IMR-90 (cell line): Measurements from ENCODE around the gene IFIT1B. TPM values are rescaled to one million over a fixed set of nuclear protein-coding genes. Genes with fewer than 3 reads are reported as not detected.
A peak's percentile ranks its signal among the peaks of the same experiment; 100 is the strongest.

Experiments used
- ATAC-seq: fragments of 200-7000 bp; cut with Tn5 transposase; 2 replicates; pipeline ENCODE4 v1.9.1; 2020; ENCODE audit warnings: low read depth, mild to moderate bottlenecking, moderate library complexity
- BruUV-seq: library from RNA; stranded (reverse); fragments of 400-500 nt; replicated peaks from 2 replicates; lab custom pipeline; 2021; lab: Mats Ljungman, UMichigan
- CTCF ChIA-PET: fragments of 300-600 bp; formaldehyde crosslinking; extraction: SDS; loops from one replicate; lab custom pipeline; 2021; ENCODE audit warnings: antibody characterized with exemption; lab: Yijun Ruan, JAX
- POLR2A ChIA-PET: fragments of 300-600 bp; sonication (Branson Sonifier 250); formaldehyde crosslinking; loops from one replicate; lab custom pipeline; 2022; ENCODE audit warnings: antibody characterized with exemption; ENCODE audit not compliant: unreplicated experiment; lab: Charles Lee
- DNase-seq: peaks from one replicate; pipeline ENCODE4 v3.0.0; 2013
- H2AFZ ChIP-seq: replicated peaks from 2 replicates; pipeline ENCODE3; 2013; ENCODE audit warnings: low read length, mild to moderate bottlenecking; ENCODE audit not compliant: poor library complexity
- H2AK5ac ChIP-seq: 2 replicates; pipeline ENCODE4 v1.6.1; 2013; ENCODE audit warnings: low read depth, low read length, inconsistent platforms
- H2AK9ac ChIP-seq: replicated peaks from 2 replicates; pipeline ENCODE3; 2013; ENCODE audit warnings: mild to moderate bottlenecking, low read depth, low read length, moderate library complexity; ENCODE audit not compliant: poor library complexity
- H2BK120ac ChIP-seq: 2 replicates; pipeline ENCODE4 v1.6.1; 2013; ENCODE audit warnings: low read depth, low read length, inconsistent platforms
- H2BK15ac ChIP-seq: 3 replicates; pipeline ENCODE4 v1.6.1; 2013; ENCODE audit warnings: low read depth, low read length, inconsistent platforms
- H2BK20ac ChIP-seq: 2 replicates; pipeline ENCODE4 v1.6.1; 2013; ENCODE audit warnings: low read depth, mild to moderate bottlenecking, inconsistent platforms, low read length, moderate library complexity
- H2BK5ac ChIP-seq: 2 replicates; pipeline ENCODE4 v1.6.1; 2013; ENCODE audit warnings: mild to moderate bottlenecking, low read depth, low read length, inconsistent platforms; ENCODE audit not compliant: poor library complexity, severe bottlenecking
- H3K14ac ChIP-seq: replicated peaks from 2 replicates; pipeline ENCODE4 v1.6.1; 2013; ENCODE audit warnings: low read depth, low read length, inconsistent platforms
- H3K18ac ChIP-seq: 2 replicates; pipeline ENCODE4 v1.6.1; 2013; ENCODE audit warnings: low read depth, low read length, control low read depth
- H3K23ac ChIP-seq: 2 replicates; pipeline ENCODE4 v1.6.1; 2013; ENCODE audit warnings: low read depth, low read length, inconsistent platforms
- H3K27ac ChIP-seq: 2 replicates; pipeline ENCODE4 v1.5.1; 2013; ENCODE audit warnings: mild to moderate bottlenecking, control low read depth, low read length; ENCODE audit not compliant: insufficient read depth
- H3K27me3 ChIP-seq: 2 replicates; pipeline ENCODE4 v1.6.1; 2013; ENCODE audit warnings: low read length; ENCODE audit not compliant: control insufficient read depth, insufficient read depth
- H3K36me3 ChIP-seq: 2 replicates; pipeline ENCODE4 v1.6.1; 2013; ENCODE audit warnings: low read length, mixed read lengths; ENCODE audit not compliant: control insufficient read depth, insufficient read depth
- H3K4ac ChIP-seq: 2 replicates; pipeline ENCODE4 v1.6.1; 2013; ENCODE audit warnings: low read depth, low read length, inconsistent platforms
- H3K4me1 ChIP-seq: 2 replicates; pipeline ENCODE4 v1.6.1; 2013; ENCODE audit warnings: low read length, mixed read lengths; ENCODE audit not compliant: control insufficient read depth, insufficient read depth
- H3K4me2 ChIP-seq: 2 replicates; pipeline ENCODE4 v1.6.1; 2013; ENCODE audit warnings: low read depth, mild to moderate bottlenecking, control low read depth, low read length, moderate library complexity
- H3K4me3 ChIP-seq: 2 replicates; pipeline ENCODE4 v1.5.1; 2013; ENCODE audit warnings: low read depth, mild to moderate bottlenecking, control low read depth, low read length, moderate library complexity; ENCODE audit not compliant: insufficient read depth
- H3K56ac ChIP-seq: 2 replicates; pipeline ENCODE4 v1.6.1; 2013; ENCODE audit warnings: low read length, inconsistent platforms; ENCODE audit not compliant: insufficient read depth; ENCODE audit errors: extremely low read depth
- H3K79me1 ChIP-seq, 2 experiments: 2 replicates each; pipeline ENCODE4 v1.6.1; 2013; ENCODE audit warnings: low read length in 2 of 2, inconsistent platforms in 1 of 2, low read depth in 1 of 2
- H3K9ac ChIP-seq: 2 replicates; pipeline ENCODE4 v1.6.1; 2013; ENCODE audit warnings: low read depth, low read length, control low read depth
- H3K9me1 ChIP-seq: 2 replicates; pipeline ENCODE4 v1.6.1; 2013; ENCODE audit warnings: low read length, inconsistent platforms; ENCODE audit not compliant: insufficient read depth
- H3K9me3 ChIP-seq: 2 replicates; pipeline ENCODE4 v1.6.1; 2013; ENCODE audit warnings: low read length; ENCODE audit not compliant: control insufficient read depth, insufficient read depth
- H4K20me1 ChIP-seq: 2 replicates; pipeline ENCODE4 v1.6.1; 2013; ENCODE audit warnings: low read length, inconsistent platforms; ENCODE audit not compliant: insufficient read depth
- H4K5ac ChIP-seq: 2 replicates; pipeline ENCODE4 v1.6.1; 2013; ENCODE audit warnings: mild to moderate bottlenecking, low read depth, low read length, control low read depth
- H4K8ac ChIP-seq, 2 experiments: 2 replicates each; pipeline ENCODE4 v1.6.1; 2013; ENCODE audit warnings: low read depth in 2 of 2, low read length in 2 of 2, control low read depth in 1 of 2, inconsistent platforms in 1 of 2
- H4K91ac ChIP-seq: 2 replicates; pipeline ENCODE4 v1.6.1; 2013; ENCODE audit warnings: low read depth, low read length, inconsistent platforms; ENCODE audit not compliant: insufficient read depth
- BHLHE40 ChIP-seq: fragments of 150-350 bp; IDR thresholded peaks from 2 replicates; pipeline ENCODE4 v1.6.1; 2016; ENCODE audit warnings: mild to moderate bottlenecking, low read depth, low read length
- CEBPB ChIP-seq: IDR thresholded peaks from 2 replicates; pipeline ENCODE4 v1.6.1; 2012; ENCODE audit warnings: low read depth, low read length, improper control_type of control experiment
- CHD1 ChIP-seq: IDR thresholded peaks from 2 replicates; pipeline ENCODE4 v1.6.1; 2012; ENCODE audit warnings: low read depth, low read length, improper control_type of control experiment
- CTCF ChIP-seq: conservative IDR thresholded peaks from 2 replicates; pipeline ENCODE4 v1.5.1; 2012; ENCODE audit warnings: mild to moderate bottlenecking, low read depth, low read length, improper control_type of control experiment
- ELK1 ChIP-seq: fragments of 150-350 bp; IDR thresholded peaks from 2 replicates; pipeline ENCODE4 v1.6.1; 2016; ENCODE audit warnings: low read depth, mild to moderate bottlenecking, low read length, moderate library complexity, borderline replicate concordance
- FOS ChIP-seq: fragments of 150-350 bp; IDR thresholded peaks from 2 replicates; pipeline ENCODE4 v1.6.1; 2016; ENCODE audit warnings: low read depth, low read length
- MAFK ChIP-seq: IDR thresholded peaks from 2 replicates; pipeline ENCODE4 v1.6.1; 2012; ENCODE audit warnings: low read depth, low read length, improper control_type of control experiment
- MAZ ChIP-seq: IDR thresholded peaks from 2 replicates; pipeline ENCODE4 v1.6.1; 2012; ENCODE audit warnings: low read depth, mild to moderate bottlenecking, low read length, improper control_type of control experiment, moderate library complexity, borderline replicate concordance
- MXI1 ChIP-seq: IDR thresholded peaks from 2 replicates; pipeline ENCODE4 v1.6.1; 2012; ENCODE audit warnings: low read depth, mild to moderate bottlenecking, low read length, moderate library complexity, borderline replicate concordance
- POLR2A ChIP-seq: IDR thresholded peaks from 2 replicates; pipeline ENCODE4 v1.6.1; 2012; ENCODE audit warnings: mild to moderate bottlenecking, low read depth, low read length
- RAD21 ChIP-seq: IDR thresholded peaks from 2 replicates; pipeline ENCODE4 v1.6.1; 2012; ENCODE audit warnings: low read length, improper control_type of control experiment
- RCOR1 ChIP-seq: IDR thresholded peaks from 2 replicates; pipeline ENCODE4 v1.6.1; 2012; ENCODE audit warnings: mild to moderate bottlenecking, low read length, improper control_type of control experiment; ENCODE audit not compliant: insufficient replicate concordance
- RFX5 ChIP-seq: IDR thresholded peaks from 2 replicates; pipeline ENCODE4 v1.8.0; 2012; ENCODE audit warnings: low read depth, mild to moderate bottlenecking, low read length, moderate library complexity
- SMC3 ChIP-seq: fragments of 150-350 bp; IDR thresholded peaks from 2 replicates; pipeline ENCODE4 v1.6.1; 2016; ENCODE audit warnings: low read depth, mild to moderate bottlenecking, antibody characterized with exemption, low read length, moderate library complexity
- USF2 ChIP-seq: fragments of 150-350 bp; IDR thresholded peaks from 2 replicates; pipeline ENCODE4 v1.6.1; 2017; ENCODE audit warnings: mild to moderate bottlenecking, antibody characterized with exemption, low read length, low read depth
- WGBS, 2 experiments: methylation state at CpG; one replicate each; pipeline versions ENCODE4 v1.1.5 to v1.1.7; 2013; ENCODE audit warnings: missing lambda C conversion rate in 2 of 2; ENCODE audit not compliant: insufficient read length in 1 of 2; ENCODE audit errors: extremely low coverage in 2 of 2; 5-methylcytosine and 5-hydroxymethylcytosine counted together
- dilution Hi-C: fragments of 300-500 bp; cut with HindIII; formaldehyde crosslinking; loops from one replicate; pipeline ENCODE4 v1.14.3; 2018; ENCODE audit warnings: low sequenced_read_pairs; ENCODE audit not compliant: unreplicated experiment
- in situ Hi-C: fragments of 300-500 bp; cut with MboI; formaldehyde crosslinking; loops from 3 replicates; pipeline ENCODE4 v1.14.3; 2019; ENCODE audit warnings: low sequenced_read_pairs, inconsistent platforms, mixed read lengths
- intact Hi-C: fragments of 100-400 bp; cut with micrococcal nuclease; formaldehyde crosslinking; loops from 2 replicates; pipeline ENCODE4 v1.10.0; 2022
- polyA plus RNA-seq, 3 experiments: library from polyadenylated mRNA; depleted of rRNA; stranded (reverse); fragments of >200 nt; gene quantifications; 2 replicates each; pipeline ENCODE4 v1.2.3, GENCODE V29; 2012; ENCODE audit warnings: low replicate concordance in 1 of 3
- total RNA-seq: library from RNA; depleted of rRNA; stranded (reverse); fragments of >200 nt; gene quantifications from 2 replicates; pipeline ENCODE4 v1.2.3, GENCODE V29; 2012

The IFIT1B gene
- total and polyA plus RNA-seq, 2 of the 4 experiments (the other 2 are of a cell fraction): not detected

GRCh38 chr10:89382757-89383156 lies 4.9 kb downstream of the IFIT1B start:
- Histone ChIP-seq H2BK120ac (no peak overlapping the region), H2AK9ac (no peak overlapping the region), H2AK5ac (no peak overlapping the region), H4K20me1 (no peaks in the 10 kb centered on the region), H3K18ac (no peak overlapping the region), H3K36me3 (no peaks in the 10 kb centered on the region), H3K9me1 (no peaks in the 10 kb centered on the region), H3K4me2 (no peak overlapping the region), H4K91ac (no peak overlapping the region), H3K27ac (no peak overlapping the region), H4K5ac (no peak overlapping the region), H3K4ac (no peak overlapping the region), H4K8ac (no peak overlapping the region), H2AFZ (no peak overlapping the region), H3K27me3 (no peaks in the 10 kb centered on the region; the same call in 1 of the 2 replicates), H2BK20ac (no peak overlapping the region), H2BK5ac (no peak overlapping the region), H3K4me3 (no peak overlapping the region), H3K9me3 (no peaks in the 10 kb centered on the region), H3K79me1 (no peaks in the 10 kb centered on the region), H3K9ac (no peak overlapping the region), H3K23ac (no peak overlapping the region), H3K14ac (no peak overlapping the region), H2BK15ac (no peak overlapping the region), H3K56ac (no peak overlapping the region), H3K4me1 (no peaks in the 10 kb centered on the region)
- DNase-seq (peak; percentile 18), ATAC-seq (no peak)
- dilution Hi-C loops (no loop called here), in situ Hi-C loops (loop anchor here (10.0 kb wide), 1 partner anchor 358 kb away; no protein-coding TSS in a partner anchor), intact Hi-C loops (no loop called here)
- TF ChIP-seq RFX5 (no peak), FOS (no peak), RCOR1 (no peak), POLR2A (no peak), CTCF (no peak), MAZ (no peak), CEBPB (no peak), BHLHE40 (no peak), CHD1 (no peak), MAFK (no peak), ELK1 (no peak), MXI1 (no peak), RAD21 (no peak), SMC3 (no peak), USF2 (no peak)
- ChIA-PET POLR2A (no interaction called here), CTCF (no interaction called here)
- no CpG with 5 or more reads among the region's 1 CpG for WGBS, 2 experiments
- no TSS peak for BruUV-seq
